ENCODE data around the gene CLDN6.

Gene CLDN6

DNA sequence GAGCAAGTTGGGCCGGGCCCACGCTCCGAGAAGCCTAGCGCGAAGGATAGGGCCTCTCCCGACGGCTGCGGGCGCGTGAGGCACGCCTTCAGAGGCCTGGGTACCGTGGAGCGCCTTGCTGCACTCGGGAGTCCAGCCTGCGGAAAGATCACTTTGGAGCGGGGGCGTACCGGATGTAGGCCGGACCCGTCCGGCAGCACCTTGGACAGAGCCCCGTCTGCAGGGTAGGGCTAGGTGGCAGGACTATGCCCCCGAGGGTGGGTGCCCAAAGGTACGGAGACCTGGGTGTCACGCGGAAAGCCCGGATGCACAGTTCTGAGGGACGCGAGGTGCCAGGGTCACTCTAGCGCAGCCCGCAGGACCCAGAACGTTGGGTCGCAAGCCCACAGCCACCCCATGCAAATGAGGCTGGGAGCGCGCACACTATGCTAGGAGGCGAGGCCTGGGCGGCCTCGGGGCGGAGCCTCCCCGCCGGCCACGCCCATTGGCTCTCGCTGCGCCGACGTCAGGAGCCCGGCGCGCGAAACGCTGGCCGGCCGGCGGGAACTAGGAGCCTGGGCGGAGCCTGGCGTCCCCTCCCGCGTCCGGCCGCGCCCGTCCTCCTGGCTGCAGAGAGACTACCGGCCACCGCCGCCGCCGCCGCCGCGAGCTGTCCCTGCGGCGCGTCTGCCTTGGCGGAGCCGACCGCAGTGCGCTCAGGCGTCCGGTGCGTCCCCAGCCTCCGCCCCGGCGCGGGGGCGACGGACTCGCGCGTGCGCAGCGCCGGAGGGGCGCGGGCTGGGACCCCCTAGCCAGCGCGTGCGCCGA, 49.0 kb downstream of the CLDN6 start, which contains the start of gene PAQR4:
Gene PAQR4 (plus strand): TSS at position 611 of the 807 bp plus-strand sequence. CDS start 327 bp downstream, outside the sequence.
- peak; percentile 85 for DNase-seq

DNA sequence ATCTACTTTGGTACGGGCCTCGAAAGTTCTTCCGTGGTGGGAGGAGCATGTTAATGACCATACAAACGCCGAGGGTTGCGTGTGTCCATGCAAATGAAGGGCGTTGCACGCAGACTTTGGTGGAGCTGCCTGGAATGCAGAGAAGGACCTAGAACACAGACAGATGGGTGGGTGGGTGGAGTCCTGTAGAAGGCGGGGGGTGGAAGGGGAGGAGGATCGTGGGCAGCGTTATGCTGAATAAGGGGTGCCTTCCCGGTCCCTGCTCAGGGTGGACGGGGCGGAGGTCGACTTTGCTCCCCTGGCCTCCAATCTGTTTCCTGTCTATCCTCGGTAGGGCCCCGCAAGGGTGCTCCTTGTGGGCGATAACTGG, 49.6 kb downstream of the CLDN6 start:
- peak; percentile 59 for DNase-seq

GRCh38 chr16:2967721-2968161, 50.2 kb downstream of the CLDN6 start:
- no peak for DNase-seq

GRCh38 chr16:2967211-2967631, 50.8 kb downstream of the CLDN6 start:
- no peak for DNase-seq

DNA sequence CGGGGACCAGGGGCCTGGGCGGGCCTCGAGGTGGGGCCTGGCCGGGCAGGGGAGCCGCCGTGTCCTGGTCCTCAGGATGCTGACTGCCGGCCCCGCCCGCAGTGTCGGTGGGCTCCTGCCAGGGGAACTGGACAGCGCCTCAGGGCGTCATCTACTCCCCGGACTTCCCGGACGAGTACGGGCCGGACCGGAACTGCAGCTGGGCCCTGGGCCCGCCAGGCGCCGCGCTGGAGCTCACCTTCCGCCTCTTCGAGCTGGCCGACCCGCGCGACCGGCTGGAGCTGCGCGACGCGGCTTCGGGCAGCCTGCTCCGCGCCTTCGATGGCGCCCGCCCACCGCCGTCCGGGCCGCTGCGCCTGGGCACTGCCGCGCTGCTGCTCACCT, 51.2 kb downstream of the CLDN6 start:
- no peak for DNase-seq

GRCh38 chr16:2966043-2966807, 51.8 kb downstream of the CLDN6 start:
- no peak for DNase-seq

Data from NCI-H2171 treated with DMSO at 0.1 percent for 48 hours (cell line).